CD4-positive, alpha-beta T cell treated with Interleukin-4 for 1 hour (primary cell): Measurements from ENCODE around the gene LETM1.

ENCODE experiments used
- DNase-seq, 2 donors: peaks; one replicate each; pipeline ENCODE4 v3.0.0-alpha.2; 2020 to 2022

Gene LETM1

DNA sequence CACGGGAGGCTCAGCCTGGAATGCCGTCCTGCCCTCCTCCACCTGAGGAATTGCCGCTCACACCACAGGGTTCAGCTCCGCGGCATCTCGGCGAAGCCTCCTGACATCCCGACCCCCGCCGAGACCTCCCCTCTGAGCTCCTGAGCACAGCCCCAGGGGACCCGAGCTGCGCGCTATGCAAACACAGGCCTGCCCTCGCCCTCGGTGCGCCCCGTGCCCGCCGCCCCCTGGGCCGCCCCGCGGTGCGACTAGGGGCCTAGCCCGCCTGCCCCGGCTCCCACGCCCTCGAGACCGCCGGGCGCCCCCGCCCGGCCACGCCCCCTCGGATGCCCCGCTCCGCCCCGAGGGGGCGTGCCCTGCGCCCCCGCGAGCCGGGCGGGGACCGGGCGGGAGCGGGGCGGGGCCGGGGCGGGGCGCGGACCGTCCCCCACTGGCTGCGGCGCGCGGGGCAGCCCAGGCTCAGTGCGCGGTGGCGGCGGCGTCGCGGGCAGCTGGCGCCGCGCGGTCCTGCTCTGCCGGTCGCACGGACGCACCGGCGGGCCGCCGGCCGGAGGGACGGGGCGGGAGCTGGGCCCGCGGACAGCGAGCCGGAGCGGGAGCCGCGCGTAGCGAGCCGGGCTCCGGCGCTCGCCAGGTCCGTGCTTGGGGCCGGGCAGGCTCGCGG, 63.0 kb downstream of the LETM1 start, which contains the start of gene FGFR3:
TSS of gene FGFR3 (plus strand) at position 462 of the 664 bp plus-strand sequence. CDS start 642 bp downstream, outside the sequence.
- peak in 1 of 2 donors; percentile 40 for DNase-seq

DNA sequence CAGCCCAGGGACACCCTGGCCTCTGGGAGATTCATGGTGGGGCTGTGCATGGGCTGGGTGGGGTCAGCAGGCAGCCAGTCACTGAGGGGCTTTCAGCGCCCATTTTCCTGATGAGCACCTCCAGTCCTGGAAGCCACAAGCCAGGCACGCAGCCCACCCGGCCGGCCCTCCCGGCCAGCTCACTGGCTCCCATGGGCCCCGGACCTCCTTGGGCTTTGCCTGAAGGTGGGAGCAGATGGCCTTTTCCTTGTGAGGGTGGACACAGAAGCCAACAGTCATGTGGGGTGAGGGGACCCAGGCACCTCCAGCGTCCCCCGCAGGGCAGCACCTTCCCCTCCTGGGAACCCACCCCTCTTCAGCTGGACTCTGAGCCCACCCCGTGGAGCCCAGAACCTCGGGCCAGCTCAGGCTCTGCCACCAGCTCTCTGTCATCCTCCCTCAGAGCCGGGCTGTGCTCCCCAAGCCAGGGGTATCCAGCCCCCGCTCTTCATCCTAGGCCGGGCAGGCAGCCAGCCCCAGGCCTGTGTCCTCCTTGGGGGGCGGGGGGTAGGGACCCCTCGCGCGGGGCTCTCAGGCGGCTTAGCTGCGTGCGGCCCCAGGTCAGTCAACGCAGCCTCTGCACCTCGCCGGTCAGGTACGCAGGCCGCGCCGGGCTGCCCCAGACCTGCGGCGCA, 63.7 kb downstream of the LETM1 start:
- DNase-seq: no peak

DNA sequence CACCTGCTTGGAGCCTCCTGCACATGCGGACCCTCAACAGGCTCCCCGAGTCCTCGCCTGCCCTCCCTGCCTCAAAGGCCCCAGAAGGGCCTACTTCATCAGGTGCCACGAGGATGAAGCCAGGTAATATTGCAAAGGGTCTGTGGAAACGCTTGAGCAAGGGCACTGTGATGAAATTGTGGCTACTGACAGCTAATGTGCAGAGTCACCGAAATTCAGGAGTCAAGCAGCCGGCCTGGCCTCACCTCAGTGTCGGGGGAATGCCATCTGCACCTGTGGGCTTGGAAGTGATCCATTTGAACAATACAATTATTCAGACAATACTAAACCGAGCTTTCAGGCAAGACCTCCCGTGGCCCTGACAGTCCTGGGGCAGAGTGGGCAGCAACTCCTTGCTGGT, 66.0 kb downstream of the LETM1 start:
- no peak for DNase-seq

DNA sequence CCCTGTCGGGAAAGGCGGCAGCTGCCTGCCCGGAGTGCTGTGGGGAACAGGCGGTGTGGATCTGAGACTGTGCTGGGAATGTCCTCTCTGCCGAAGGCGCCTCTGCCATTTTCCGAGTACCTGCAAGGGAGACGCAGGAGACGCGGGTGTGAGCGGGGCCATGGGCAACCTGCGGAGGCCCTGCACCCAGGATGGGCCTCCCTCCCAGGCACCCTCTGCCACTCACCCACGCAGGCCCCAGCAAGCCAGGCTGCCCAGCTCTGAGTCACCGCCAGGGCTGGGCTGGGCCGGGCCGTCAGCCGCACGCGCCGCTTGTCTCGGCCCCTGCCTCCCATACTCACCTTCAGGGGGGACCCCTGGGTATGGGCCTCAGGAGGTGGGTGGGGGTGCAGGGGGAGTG, 66.4 kb downstream of the LETM1 start:
- DNase-seq: no peak

DNA sequence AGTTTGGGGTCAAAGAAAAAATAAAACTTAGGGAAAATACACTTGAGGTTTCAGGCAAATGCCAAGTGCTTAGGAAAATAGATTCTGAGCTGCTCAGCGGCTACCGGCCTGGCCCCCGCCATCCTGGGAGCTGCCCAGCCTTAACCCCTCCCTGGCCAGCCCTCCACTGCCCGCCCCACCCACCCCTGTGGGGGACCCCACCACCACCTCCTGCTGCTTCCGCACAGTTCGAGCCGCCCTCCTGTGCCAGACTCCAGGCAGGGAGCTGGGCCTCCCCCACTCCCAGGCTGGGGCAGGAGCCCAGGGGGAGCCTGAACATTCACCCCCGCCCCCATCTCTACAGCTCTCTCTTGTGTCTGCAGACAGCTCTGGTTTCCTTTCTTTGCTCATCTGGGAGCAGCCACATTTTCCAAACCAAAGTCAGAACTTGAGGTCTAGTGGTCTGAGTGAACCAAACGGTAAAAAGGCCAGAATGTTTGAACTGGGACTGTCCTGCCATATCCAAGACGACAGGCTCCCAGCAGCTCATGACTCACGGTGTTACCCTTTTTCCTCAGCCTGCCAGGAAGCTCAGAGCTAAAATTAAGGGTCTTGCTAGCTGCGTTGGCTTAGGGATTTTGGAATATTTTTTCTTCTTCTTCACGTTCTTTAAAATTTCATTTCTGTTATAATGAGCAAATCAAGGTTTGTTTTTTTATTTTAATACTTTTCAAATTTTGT, 67.5 kb downstream of the LETM1 start:
- DNase-seq: no peak

DNA sequence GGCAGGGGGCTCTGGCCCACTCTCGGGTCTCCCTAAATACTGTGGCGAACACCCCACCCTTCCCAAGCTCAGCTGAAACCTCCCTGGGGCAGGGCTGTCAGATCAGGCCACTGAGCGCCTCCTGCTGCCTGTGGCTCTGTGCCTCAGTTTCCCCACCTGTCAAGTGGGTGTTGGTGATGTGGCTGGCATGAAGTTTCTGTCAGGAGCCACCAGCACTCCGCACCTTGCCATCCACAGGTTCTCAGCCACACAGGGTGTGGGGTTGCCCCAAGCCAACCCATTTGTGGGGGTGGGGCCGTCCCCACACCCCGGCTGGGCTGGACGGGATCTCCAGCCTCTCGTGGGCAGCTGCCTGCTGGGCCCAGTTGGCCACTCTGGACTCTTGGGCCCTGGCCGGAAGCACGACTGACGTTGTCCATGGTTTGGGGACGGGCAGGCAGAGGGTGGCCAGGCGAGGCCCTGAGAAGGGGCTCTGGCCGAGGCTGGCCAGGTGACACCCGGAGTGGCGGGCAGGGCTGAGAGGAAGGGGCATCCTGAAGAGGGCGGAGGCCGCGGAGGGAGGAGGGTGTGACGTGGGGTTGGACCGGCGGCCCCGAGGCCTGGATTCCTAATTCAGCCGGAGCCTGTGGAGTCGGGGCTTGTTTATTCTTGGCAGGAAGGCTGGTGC, 68.4 kb downstream of the LETM1 start:
- no peak for DNase-seq

DNA sequence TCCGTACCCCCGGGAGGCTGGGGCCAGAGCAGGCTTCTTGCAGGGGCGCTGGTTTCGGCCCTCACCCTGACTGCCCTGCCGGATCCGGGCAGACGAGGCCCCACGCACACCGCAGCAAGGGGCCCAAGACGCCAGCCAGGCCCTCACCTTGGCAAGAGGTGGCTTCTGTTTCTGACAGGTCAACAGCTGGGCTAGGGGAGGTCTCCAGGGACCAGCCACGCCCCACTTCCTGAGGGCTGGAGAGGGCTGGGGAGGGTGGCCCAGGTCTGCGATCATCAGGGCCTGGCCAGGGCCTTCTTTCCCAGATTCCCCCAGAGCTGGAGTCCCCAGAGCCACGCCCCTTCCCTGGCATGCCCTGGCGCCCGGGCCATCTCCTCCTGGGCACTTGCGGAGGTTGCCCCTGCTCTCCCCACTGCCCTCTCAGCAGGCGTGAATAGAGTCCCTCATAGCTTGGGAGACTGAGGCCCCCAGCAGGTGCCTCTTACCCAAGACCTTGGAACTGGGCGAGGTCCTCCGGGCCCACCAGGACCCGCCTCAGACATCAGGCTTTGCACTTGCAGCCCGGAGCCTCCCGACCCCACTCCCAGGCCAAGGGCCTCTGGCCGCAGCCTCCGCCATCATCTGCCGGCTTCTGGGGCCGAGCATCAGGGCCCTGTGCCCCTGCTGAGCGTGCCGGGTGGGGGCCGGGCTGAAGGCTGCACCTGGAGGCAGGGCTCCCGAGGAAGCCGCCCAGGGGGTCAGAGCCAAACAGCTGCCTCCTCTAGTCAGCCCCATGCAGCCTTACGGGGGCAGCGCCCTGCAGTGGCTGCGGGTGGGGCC, 69.2 kb downstream of the LETM1 start:
- DNase-seq: no peak

DNA sequence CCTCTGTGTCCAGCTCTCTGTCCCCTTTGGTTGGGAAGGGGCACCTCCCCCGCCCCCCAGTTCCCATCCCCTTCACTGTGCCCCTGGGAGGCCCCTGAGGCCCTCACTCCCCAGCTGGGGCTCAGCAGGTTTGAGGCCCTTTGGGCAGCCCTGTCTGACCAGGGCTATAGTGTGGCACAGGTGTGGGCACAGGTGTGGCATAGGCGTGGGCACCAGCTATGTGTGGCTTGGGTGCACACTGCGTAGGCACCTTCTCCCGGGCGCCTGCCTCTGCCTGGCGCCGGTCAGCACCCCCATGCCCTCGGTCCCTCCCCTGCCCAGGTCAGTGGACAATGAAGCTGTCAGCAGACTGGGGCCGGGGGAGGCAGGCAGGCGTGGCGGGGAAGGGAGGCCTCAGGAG, 70.4 kb downstream of the LETM1 start:
- no peak for DNase-seq

DNA sequence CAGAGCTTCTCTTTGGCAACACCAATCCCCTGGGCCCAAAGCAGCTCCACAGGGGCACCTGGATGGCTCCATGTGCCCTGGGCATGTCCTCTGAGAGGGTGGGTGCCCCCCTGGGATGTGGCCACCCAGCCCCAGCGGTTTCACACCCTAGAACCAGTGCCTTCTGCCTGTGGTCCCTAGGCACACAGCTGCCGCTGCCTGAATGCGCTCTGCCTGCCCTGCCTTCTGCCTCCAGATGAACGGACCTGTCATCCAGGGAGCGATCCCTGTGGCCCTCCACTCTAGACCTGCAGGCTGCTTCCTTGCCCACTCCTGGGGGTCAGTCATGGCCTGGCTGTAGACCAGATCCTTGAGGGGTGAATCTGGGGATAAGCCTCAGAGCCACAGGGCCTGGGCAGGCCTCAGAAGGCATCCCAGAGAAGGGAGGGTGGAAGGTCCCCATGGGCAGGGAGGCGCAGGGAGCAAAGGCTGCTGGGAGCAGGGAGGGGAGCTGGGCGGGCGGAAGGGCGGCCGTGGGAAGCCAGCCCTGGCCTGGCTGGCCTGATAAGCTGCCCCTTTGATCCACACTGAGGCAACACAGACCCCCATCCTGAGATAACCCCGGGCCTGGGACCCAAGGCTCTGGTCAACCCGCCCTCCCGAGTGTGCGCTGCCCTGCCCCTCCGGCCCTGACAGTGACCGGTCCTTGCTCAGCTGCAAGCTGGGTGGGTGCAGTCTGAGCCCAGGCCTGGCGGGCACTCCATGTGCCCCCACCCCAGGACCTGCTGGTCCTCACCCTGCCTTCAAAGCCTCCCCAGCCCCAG, 71.0 kb downstream of the LETM1 start:
- DNase-seq: no peak

DNA sequence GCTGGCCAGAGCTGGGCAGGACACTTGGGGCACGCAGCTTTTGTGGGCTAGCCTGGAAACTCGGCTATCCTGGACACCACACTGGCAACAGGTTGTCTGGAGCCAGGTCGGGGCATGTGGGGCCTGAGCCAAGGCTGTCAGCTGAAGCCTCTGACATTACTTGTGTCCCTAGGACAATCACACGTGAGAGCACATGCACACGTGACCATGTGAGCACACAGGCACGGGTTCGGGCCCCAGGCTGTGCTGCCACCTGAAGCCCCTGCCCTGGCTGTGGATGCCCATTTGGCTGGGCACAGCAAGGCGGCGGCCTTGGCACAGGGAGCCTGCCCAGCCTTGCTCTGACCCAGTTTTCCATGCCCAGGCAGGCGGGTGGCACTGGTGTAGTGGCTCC, 71.6 kb downstream of the LETM1 start:
- DNase-seq: no peak

DNA sequence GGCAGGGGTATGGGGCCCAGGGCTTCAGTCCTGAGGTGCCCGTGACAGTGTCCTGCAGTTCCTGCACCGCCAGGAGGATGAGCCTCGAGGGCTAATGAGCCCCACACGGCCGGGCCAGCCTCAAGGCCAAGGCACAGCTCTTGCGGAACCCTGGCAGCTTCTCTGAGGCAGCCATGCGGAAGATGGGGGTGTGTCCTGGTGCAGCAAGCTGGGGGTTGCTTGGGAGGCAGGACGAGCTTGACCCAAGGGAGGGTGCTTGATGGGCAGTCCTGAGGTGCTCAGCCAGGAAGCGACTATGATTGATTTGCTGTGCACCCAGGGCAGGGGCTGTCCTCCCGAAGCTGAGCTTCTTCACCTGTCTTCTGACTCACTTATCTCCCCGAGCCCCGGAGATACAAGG, 72.0 kb downstream of the LETM1 start:
- DNase-seq: no peak

DNA sequence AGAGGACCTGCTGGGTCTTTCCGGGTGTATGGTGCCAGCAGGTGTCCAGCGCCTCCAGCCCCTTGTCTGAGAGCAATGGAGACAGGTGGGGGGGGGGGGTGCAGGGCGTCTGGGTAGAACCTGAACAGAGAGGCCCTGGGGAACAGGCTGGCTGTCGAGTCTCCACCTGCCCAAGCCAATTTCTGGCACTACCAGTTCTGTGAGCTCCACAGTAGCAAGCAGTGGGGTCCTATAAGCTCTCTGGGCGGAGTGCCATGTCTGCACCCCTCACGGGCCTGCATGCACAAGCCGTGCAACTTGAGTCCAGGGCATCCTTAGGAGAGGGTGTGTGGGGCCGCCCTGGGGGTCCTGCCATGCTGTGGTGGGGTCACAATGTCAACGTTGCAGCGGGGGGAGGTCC, 72.9 kb downstream of the LETM1 start:
- DNase-seq: no peak

DNA sequence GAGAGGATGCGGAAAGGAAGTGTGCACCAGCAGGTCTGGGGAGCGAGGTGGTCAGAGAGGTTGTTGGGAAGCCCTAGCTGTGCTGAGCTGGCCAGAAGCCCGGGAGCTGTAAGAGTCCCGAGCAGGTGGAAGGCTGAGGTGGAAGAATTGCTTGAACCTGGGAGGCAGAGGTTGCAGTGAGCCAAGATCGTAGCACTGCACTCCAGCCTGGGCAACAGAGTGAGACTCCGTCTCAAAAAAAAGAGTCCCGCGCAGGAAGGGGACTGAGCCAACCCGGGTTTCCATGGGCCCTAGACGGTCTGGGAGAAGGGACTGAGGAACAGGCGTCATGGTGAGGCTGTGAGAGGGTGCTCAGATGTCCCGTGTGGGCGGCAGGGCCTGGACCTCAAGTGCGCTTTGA, 75.5 kb downstream of the LETM1 start:
- DNase-seq: no peak

DNA sequence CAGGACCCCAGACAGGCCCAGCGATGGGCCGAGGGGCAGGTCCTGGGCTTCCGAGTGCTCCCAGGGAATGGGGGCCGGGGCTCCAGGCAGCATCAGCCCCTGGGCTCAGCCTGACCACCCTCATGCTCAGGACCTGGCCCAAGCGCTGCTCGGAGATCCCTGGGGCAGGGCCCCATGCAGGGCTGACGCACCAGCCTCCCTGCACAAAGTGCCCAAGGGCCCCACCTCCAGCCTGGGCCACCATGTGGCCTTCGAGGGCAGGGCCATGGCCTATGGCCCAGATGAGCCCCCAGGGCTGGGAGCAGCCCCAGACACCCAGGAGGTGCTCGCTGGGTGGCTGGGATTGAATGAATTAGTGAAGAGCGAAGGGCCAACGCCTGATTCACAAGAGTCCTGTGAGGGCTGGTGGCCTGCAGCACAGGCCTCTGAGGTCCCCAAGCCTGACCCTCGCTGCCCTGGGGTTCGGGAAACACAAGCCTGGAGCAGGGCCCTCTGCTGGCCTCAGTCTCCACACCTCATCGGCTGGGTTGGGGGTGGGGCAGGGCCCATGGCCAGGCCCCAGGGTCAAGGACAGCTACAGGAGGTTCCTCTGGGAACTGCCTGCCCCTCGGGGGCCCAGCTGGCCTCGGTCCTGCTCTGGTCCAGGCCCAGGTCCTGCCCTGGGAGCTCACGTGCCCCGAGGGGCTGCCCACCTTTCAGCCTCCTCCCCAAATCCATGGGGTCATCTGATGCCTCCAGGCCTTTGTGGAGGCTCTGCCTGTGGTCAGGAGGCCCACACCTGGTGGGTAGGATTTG, 76.2 kb downstream of the LETM1 start:
- DNase-seq: no peak

DNA sequence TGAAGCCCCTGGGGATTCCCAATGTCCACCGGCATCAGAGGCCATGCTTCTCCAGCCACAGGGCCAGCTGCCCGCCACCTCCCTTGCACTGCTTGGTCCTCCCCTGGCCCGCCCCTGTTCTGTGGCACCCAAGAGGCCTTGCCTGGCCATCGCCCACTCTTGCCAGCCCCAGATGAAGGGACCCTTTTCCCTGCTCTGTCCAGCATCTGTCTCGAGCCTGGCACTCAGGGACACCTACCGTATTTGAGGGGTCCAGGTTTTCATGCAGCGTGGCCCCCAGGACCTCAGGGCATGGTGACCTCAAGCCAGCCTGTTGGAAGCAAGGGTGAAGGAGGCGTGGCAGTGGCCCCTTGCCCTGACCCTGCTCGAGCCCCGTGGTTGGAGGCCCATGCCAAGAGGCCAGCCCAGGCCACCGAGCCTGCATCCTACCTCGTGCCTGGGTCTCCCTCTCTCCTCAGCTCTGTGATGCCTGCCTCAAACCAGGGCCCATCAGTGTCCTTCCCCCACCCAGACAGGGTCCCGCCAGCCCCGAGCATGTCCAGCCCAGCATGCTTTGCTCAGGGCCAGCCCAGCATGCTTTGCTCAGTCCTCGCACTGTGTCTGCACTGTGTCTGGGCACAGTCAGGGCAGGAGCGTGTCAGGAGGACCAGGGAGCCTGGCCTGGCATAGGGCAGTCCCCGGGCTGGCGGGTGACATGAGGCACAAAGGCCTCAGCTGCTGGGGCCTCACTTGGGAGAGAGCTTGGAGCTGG, 77.1 kb downstream of the LETM1 start:
- DNase-seq: no peak

DNA sequence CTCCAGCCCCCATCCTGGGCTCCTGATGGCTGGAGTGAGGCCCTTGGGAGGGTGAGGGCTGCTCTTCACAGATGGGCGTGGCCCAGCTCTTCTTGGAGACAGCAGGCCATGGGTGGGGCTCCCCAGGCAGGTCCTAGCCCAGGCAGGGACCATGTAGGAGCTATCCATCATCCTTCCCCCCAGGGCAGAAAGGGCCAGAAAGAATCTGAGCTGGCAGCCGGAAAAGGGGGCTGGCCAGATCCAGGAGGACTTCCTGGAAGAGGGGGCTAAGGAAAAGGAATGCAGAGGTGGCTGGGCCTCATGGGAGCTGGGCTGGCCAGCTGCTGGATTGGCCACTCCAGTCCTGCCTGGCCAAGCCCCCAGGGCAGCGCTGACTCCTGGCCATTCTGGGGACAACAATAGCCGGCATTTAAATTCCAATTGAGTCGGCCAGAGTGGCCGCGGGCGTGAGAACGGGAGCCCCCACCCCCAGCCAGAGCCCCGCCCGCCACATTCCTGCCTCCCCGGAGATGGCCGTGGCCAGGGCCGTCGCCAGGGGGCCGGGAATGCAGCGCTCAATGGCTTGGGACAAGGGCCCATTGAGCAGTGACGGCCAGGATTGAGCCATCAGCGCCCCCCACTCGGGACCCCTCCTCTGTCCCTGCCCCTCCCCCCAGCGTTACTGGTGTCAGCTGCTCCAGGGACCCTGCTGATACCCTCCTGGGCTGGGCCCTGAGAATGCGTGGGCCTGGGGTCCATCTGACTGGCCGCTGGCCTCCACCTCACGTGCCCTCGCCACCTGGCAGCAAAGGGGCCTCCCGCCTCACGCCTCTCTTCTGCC, 77.9 kb downstream of the LETM1 start:
- no peak for DNase-seq

DNA sequence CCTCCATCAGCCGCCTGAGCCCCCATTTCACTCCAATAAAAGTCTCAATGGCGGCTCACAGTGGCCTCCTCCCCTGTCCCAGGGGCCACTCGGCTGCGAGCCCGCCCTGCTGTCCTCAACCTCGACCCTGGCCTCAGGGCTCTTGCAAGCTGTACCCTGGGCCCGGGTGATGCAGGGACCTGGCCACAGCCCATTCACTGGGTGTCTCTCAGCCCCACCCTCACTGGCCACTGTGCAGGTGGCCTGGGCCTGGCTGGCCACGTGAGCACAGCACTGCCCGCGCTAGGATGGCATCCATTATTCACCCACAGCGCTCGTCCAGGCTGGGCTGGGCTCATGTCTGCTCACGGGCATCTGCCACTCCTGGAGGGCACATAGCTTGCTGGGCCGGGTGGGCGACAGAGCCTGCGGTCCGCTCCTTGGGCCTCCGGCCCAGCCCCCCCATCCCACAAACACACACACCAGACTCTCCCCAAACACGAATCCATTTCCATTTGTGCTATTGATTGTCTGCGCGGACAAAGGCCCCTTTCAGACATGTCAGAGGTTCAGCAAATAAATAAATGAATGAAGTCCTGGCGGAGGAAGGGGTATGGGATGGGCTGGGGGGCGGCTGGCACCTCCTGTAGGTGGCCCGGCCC, 79.3 kb downstream of the LETM1 start:
- DNase-seq: no peak

DNA sequence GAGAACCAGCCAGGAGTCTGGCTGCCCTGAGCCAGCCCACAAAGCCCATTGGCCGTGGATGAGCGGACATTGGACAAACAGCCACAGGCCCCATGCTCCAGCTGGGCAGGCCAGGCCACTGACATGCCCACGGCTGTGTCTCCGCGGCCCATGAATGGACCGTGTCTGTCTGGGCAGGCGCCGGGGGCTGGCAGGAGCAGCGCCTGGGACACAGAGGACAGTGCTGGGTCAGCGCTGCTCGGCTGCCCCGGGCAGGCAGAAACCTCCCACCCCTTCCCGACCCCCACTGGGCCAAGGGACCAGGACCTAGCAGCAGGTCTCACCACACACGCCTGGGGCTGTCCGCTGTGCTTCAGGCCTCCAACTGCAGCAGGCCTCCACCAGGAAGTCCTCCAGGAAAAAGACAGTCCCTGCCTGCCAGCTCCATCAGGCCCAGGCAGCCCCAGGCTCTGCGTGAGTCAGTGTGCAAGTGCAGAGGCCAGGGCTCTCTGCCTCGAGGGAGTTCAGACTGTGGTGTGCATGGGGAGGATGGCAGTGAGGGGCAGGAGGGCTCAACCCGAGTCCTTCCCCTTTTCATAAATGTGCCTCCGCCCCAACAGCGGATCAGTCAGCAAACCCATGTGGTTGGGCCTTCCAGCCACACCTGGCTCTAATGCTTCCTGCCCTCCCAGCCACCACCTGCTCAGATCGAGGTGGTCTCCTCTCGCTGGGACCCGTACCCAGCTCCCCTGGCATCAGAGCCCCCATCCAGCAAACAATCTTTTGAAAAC, 80.0 kb downstream of the LETM1 start:
- DNase-seq: no peak
